Hepatocyte (in vitro differentiated cells): ENCODE measurements around the gene OSBPL6. TPM values are rescaled to one million over a fixed set of nuclear protein-coding genes. Genes with fewer than 3 reads are reported as not detected.
A peak's percentile ranks its signal among the peaks of the same experiment; 100 is the strongest.
"Not testable (repeated sequence)": the region's sequence is repeated elsewhere in the genome, so short reads cannot be mapped to it uniquely, and the experiment has no call there.

Experiments used
- DNase-seq: peaks from one replicate; pipeline ENCODE4 v3.0.0-alpha.2; 2016; ENCODE audit warnings: low spot score
- H2AFZ ChIP-seq: fragments of 200-600 bp; sonication (generic); 2 replicates; pipeline ENCODE4 v1.6.0; 2016; ENCODE audit warnings: antibody characterized with exemption, mild to moderate bottlenecking
- H3K27ac ChIP-seq: fragments of 200-600 bp; sonication (generic); 2 replicates; pipeline ENCODE4 v1.5.1; 2016; ENCODE audit warnings: mild to moderate bottlenecking
- H3K27me3 ChIP-seq: fragments of 200-600 bp; sonication (generic); 2 replicates; pipeline ENCODE4 v1.6.1; 2016
- H3K36me3 ChIP-seq: fragments of 200-600 bp; sonication (generic); replicated peaks from 2 replicates; pipeline ENCODE4 v1.5.1; 2016; ENCODE audit warnings: low read depth; ENCODE audit not compliant: insufficient read depth
- H3K4me1 ChIP-seq: fragments of 200-600 bp; sonication (generic); 2 replicates; pipeline ENCODE4 v1.5.1; 2016; ENCODE audit warnings: mild to moderate bottlenecking, moderate library complexity; ENCODE audit not compliant: insufficient read depth
- H3K4me2 ChIP-seq: fragments of 200-600 bp; sonication (generic); 2 replicates; pipeline ENCODE4 v1.6.0; 2016
- H3K4me3 ChIP-seq: fragments of 200-600 bp; sonication (generic); 2 replicates; pipeline ENCODE4 v1.5.1; 2016; ENCODE audit warnings: mild to moderate bottlenecking
- H3K79me2 ChIP-seq: fragments of 200-600 bp; sonication (generic); 2 replicates; pipeline ENCODE4 v1.6.0; 2017; ENCODE audit warnings: mild to moderate bottlenecking
- H3K9me2 ChIP-seq: fragments of 200-600 bp; sonication (generic); replicated peaks from 2 replicates; pipeline ENCODE4 v1.6.0; 2017; ENCODE audit warnings: mild to moderate bottlenecking; ENCODE audit not compliant: insufficient read depth
- H3K9me3 ChIP-seq: fragments of 200-600 bp; sonication (generic); 2 replicates; pipeline ENCODE4 v1.5.1; 2016; ENCODE audit warnings: low read depth, mild to moderate bottlenecking
- H4K20me1 ChIP-seq: fragments of 200-600 bp; sonication (generic); 2 replicates; pipeline ENCODE4 v1.6.0; 2016; ENCODE audit warnings: mild to moderate bottlenecking; ENCODE audit not compliant: insufficient read depth, poor library complexity, severe bottlenecking
- CTCF ChIP-seq: fragments of 200-600 bp; sonication (generic); IDR thresholded peaks from 2 replicates; pipeline ENCODE4 v1.5.1; 2016; ENCODE audit warnings: antibody characterized with exemption, mild to moderate bottlenecking; ENCODE audit not compliant: poor library complexity
- EZH2 ChIP-seq: fragments of 200-600 bp; sonication (generic); IDR thresholded peaks from 2 replicates; pipeline ENCODE4 v1.6.1; 2016; ENCODE audit warnings: antibody characterized with exemption, mild to moderate bottlenecking, borderline replicate concordance
- EZH2phosphoT487 ChIP-seq: fragments of 200-600 bp; sonication (generic); IDR thresholded peaks from one replicate; pipeline ENCODE4 v1.6.1; 2018; ENCODE audit warnings: antibody characterized with exemption, mild to moderate bottlenecking, low read depth, moderate library complexity; ENCODE audit not compliant: unreplicated experiment, severe bottlenecking
- WGBS: methylation state at CpG from one replicate; pipeline ENCODE4 v1.1.6; 2016; ENCODE audit warnings: low lambda C conversion rate; ENCODE audit errors: missing lambda C conversion rate; 5-methylcytosine and 5-hydroxymethylcytosine counted together
- polyA plus RNA-seq: library from polyadenylated mRNA; unstranded; fragments of >200 nt; fragmentation: Nextera tagmentation; extraction: Ambion mirVana; gene quantifications from 2 replicates; pipeline ENCODE4 v1.2.1, GENCODE V29; 2016
- total RNA-seq: library from RNA; depleted of rRNA; stranded (reverse); fragments of >200 nt; gene quantifications from 2 replicates; pipeline ENCODE4 v1.2.3, GENCODE V29; 2014

OSBPL6 gene
- total and polyA plus RNA-seq, 2 experiments from 2014 or later = 2.5 to 3.0 TPM

GRCh38 chr2:178194600-178195389 is 483 bp downstream of the OSBPL6 start:
- H3K36me3 ChIP-seq = no peaks in the 10 kb centered on the region
- peak overlapping the region; percentile 99 for H3K4me2 ChIP-seq
- TF ChIP-seq CTCF (no peak), EZH2phosphoT487 (no peak), EZH2 (no peak)
- no peaks in the 10 kb centered on the region for H3K79me2 ChIP-seq
- H3K9me3 ChIP-seq = no peaks in the 10 kb centered on the region
- peak overlapping the region; percentile 99 for H2AFZ ChIP-seq
- no peaks in the 10 kb centered on the region for H3K9me2 ChIP-seq
- WGBS = under 1% methylated on average over 73 of the region's 83 CpGs
- H3K27ac ChIP-seq = peak overlapping the region; percentile 65
- DNase-seq = peak; percentile 52
- H3K4me1 ChIP-seq = no peaks in the 10 kb centered on the region
- H3K27me3 ChIP-seq = peaks cover 33% of the 10 kb centered on the region
- H3K4me3 ChIP-seq = peak overlapping the region; percentile 61
- H4K20me1 ChIP-seq = no peaks in the 10 kb centered on the region

- Histone ChIP-seq H3K36me3 (no peaks in the 10 kb centered on the region), H3K9me2 (no peaks in the 10 kb centered on the region), H3K79me2 (no peaks in the 10 kb centered on the region), H3K4me3 (peak overlapping the region; percentile 61), H3K4me2 (peak overlapping the region; percentile 99), H3K27me3 (peaks cover 33% of the 10 kb centered on the region), H2AFZ (peak overlapping the region; percentile 99), H3K27ac (no peak overlapping the region), H3K9me3 (no peaks in the 10 kb centered on the region), H4K20me1 (no peaks in the 10 kb centered on the region), H3K4me1 (no peaks in the 10 kb centered on the region)
- WGBS = 12% methylated on average over 14 of the region's 14 CpGs
- DNase-seq = no peak
- TF ChIP-seq CTCF = no peak
- TF ChIP-seq EZH2phosphoT487 = no peak
- TF ChIP-seq EZH2 = no peak
Measured at GRCh38 chr2:178195390-178196166, 1.3 kb downstream of the OSBPL6 start.

GRCh38 chr2:178197791-178198190 is 3.5 kb downstream of the OSBPL6 start:
- Histone ChIP-seq H4K20me1 (no peaks in the 10 kb centered on the region), H3K36me3 (no peaks in the 10 kb centered on the region), H3K27me3 (peaks cover 19% of the 10 kb centered on the region), H3K9me2 (no peaks in the 10 kb centered on the region), H3K9me3 (no peaks in the 10 kb centered on the region), H2AFZ (no peak overlapping the region), H3K4me2 (no peak overlapping the region), H3K4me1 (no peaks in the 10 kb centered on the region), H3K27ac (no peak overlapping the region), H3K4me3 (no peak overlapping the region), H3K79me2 (no peaks in the 10 kb centered on the region)
- WGBS = 89% methylated on average over 1 of the region's 1 CpG
- TF ChIP-seq EZH2phosphoT487 (no peak), CTCF (no peak)
- no peak for DNase-seq

- not testable (repeated sequence) for H3K4me2 ChIP-seq, H3K9me3 ChIP-seq
Measured at GRCh38 chr2:178198441-178198840, 4.1 kb downstream of the OSBPL6 start.

More at GRCh38 chr2:178198441-178198840, 4.1 kb downstream of the OSBPL6 start:
- H3K27ac ChIP-seq, H3K36me3 ChIP-seq, H3K4me3 ChIP-seq, H4K20me1 ChIP-seq, DNase-seq, H3K4me1 ChIP-seq, H2AFZ ChIP-seq, H3K9me2 ChIP-seq, H3K79me2 ChIP-seq: not testable (repeated sequence)
- H3K27me3 ChIP-seq = peaks cover 16% of the 10 kb centered on the region
- WGBS = 95% methylated on average over 4 of the region's 4 CpGs
